GM12874 (cell line): ENCODE results near the gene WDR55.

Experiments used
- TF ChIP-seq, protein P1 (sequence below): IDR thresholded peaks from 2 replicates; pipeline ENCODE4 v1.5.1; 2011; ENCODE audit warnings: low read depth, mild to moderate bottlenecking, control low read depth, low read length, moderate library complexity; ENCODE audit not compliant: insufficient read depth

Gene WDR55

DNA sequence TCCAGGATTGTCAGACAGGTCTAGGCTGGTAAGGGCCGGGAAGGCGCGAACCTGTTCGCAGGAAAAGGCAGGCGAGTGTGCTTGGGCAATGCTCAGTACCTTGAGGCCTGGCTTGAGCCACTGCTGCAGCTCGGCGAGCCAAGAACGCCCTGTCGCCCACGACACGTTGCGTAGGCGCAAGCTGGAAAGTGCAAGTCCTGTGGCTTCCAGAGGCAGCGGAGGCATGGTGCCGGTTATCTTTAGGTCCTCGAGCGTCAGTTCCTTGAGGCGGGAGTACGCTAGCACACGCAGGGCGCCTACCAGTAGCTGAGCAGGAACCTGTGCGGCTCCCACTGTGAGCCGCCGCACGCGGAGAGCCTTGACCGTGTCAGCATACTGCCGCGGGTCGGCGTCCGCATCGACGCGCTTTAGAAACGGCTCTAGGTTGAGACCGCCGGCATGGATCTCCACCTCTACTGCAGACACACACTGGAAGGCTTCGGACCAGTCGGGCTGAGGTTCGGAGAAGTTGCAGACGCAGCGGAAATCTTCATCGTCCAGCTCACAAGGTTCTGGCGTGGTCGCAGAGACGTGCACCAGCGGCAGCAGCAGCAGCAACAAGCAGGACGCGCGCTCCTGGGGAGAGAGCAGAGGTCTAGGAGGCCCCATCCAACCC lies 32.2 kb upstream of the WDR55 start:
- TF ChIP-seq, protein P1, sequence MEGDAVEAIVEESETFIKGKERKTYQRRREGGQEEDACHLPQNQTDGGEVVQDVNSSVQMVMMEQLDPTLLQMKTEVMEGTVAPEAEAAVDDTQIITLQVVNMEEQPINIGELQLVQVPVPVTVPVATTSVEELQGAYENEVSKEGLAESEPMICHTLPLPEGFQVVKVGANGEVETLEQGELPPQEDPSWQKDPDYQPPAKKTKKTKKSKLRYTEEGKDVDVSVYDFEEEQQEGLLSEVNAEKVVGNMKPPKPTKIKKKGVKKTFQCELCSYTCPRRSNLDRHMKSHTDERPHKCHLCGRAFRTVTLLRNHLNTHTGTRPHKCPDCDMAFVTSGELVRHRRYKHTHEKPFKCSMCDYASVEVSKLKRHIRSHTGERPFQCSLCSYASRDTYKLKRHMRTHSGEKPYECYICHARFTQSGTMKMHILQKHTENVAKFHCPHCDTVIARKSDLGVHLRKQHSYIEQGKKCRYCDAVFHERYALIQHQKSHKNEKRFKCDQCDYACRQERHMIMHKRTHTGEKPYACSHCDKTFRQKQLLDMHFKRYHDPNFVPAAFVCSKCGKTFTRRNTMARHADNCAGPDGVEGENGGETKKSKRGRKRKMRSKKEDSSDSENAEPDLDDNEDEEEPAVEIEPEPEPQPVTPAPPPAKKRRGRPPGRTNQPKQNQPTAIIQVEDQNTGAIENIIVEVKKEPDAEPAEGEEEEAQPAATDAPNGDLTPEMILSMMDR = no peak

DNA sequence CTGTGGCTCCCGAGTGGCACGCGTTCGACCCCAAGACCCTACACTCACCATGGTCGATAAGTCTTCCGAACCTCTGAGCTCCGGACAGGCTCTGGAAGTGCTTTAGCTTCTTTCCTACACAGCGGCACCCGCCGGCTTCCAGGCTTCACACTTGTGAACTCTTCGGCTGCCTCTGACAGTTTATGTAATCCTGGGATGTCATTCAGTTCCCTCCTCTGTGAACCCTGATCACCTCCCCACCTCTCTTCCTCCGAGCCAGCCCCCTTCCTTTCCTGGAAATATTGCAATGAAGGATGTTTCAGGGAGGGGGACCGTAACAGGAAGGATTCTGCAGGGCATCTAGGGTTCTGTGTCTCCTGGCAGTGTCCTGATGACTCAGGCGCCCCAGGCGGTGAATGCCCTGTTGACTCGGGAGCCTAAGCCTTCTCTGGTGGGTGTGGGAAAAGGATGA lies 31.7 kb upstream of the WDR55 start, which contains the start of gene CD14:
Gene CD14, minus strand, starts transcription at position 155 of the 451 bp plus-strand sequence. Its CDS starts 104 bp downstream, at position 51.
- TF ChIP-seq, protein P1 = no peak

DNA sequence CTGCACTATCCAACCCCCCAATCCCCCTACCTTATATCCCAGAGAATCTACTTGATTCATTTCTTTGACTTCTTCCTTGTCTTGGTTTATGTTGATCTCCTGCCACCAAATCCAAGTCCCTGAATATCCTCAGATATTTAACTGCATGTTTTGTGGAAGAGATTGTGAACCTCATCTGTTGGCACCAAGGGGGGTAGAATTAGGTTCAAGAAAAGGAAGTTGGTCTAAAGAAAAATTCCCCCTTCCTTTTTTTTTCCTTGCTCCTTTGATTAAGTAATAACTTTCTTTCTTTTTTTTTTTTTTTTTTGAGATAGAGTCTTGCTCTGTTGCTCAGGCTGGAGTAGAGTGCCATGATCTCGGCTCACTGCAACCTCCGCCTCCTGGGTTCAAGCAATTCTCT lies 31.2 kb upstream of the WDR55 start:
- TF ChIP-seq, protein P1 = no peak

DNA sequence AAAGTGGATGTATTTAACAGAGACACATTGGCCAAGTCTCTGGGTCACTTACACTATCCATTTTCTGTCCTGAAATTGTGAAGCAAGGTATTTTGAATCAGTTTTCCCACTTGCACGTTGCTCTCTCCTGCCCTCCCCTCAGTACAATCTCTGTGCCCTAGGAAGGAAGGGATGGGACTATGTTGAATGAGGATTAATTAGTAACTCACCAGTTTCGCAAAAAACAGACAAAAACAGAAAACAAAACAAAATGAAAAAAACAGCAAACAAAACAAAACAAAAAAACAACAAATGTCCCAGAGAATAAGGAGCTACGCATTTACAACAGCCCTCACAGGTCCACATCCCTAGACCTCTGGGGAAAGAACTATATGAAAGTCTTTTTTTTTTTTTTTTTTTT lies 30.6 kb upstream of the WDR55 start:
- TF ChIP-seq, protein P1 = no peak

DNA sequence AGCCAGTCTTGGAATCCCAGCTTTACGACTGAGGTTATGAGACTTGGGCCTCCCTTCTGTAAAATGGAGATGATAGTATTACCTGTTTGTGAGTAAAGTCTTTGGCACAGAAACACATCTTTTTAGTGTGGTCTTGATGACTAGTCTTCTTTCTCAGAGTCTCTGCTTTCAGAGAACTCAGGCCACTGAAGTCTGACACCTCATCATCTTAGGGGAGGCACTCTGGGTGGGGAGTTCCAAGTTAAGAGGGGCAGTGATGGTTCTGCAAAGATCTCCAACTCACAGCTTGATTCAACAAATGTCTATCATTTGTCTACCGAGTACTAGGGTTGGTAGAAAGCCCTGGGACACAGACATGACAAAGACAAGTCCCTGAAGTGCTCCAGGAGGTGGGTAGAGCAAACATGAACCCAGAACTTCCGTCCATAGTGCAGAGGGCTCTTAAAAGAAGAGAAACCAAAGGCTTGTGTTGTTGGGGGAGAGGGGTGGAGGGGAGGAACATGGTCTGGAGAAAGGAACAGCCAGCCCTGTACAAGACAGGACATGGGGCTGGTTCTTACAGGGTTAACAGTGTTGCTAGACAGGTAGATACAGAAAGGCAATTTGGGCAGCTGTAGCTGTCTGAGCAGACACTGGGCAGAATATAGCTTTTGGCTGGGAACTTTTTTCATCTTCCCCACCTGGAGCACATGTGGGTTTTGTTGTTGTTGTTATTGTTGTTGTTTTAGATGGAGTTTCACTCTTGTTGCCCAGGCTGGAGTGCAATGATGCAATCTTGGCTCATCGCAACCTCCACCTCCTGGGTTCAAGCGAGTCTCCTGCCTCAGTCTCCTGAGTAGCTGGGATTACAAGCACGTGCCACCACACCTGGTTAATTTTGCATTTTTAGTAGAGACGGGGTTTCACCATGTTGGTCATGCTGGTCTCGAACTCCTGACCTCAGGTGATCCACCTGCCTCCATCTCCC lies 29.1 kb upstream of the WDR55 start:
- TF ChIP-seq, protein P1 = no peak

DNA sequence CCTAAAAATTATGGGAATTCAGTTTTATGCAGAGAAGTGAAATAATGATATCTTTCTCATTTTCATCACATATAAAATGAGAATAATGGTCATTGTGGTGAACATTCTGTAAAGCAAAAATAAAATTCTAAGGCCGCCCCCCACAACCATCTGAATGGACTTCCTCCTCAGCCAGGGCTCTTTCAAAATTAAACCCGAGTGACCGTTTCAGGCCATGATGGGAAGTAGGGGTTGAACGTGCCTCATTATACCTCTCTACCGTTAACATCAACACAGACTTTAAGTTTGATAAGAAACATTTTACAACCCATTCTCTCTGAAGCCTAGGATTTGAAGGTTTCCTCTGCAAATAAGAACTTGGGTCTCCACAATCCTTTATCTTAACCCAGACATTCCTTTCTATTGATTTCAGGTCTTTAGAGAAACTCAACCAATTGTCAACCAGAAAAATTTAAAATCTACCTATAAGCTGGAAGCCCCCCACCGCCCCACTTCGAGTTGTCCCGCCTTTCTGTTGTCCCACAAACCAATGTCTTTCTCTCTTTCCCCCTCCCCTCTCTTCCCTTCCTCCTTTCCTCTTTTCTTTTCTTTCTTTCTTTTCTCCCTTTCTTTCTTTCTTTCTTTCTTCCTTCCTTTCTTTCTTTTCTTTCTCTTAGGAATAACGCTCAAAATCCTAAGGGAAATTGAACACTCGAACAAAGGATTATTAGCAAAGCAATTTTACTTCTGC lies 27.2 kb upstream of the WDR55 start:
- TF ChIP-seq, protein P1 = no peak
